GM21717 (cell line): ENCODE measurements around the gene COX14.
"Not testable (repeated sequence)": the region's sequence is repeated elsewhere in the genome, so short reads cannot be mapped to it uniquely, and the experiment has no call there.

Source experiments
- ATAC-seq: cut with Tn5 transposase; IDR thresholded peaks from one replicate; pipeline ENCODE4 v1.9.1; 2021; ENCODE audit warnings: mild to moderate bottlenecking, moderate library complexity; ENCODE audit not compliant: unreplicated experiment

Gene COX14

GRCh38 chr12:50151047-50151687 lies 39.1 kb downstream of the COX14 start:
- ATAC-seq, result no peak

- ATAC-seq, result not testable (repeated sequence)
Observed at GRCh38 chr12:50154947-50155346, 42.9 kb downstream of the COX14 start.

GRCh38 chr12:50156641-50157040 lies 44.6 kb downstream of the COX14 start:
- no peak for ATAC-seq

- ATAC-seq, result no peak
Observed at GRCh38 chr12:50157259-50157658, 45.2 kb downstream of the COX14 start.

DNA sequence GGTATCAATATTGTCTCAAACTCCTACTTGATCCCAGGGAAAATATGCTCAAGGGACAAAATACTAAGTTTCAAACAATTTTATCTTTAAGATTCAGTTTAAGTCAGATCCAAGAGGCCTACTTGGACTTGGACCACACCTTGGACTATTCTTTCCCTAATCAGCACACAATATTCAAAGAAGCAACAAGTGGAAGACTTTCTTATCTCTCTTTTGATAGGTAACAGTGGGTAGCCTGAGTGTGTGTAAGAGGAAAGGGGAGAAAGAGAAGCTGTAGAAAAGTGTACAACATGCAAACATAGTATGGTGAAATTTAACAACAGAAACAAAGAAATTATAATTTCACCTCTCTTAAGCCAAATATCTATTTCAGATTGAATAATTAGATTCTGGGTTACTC lies 48.6 kb downstream of the COX14 start:
- ATAC-seq, result no peak

DNA sequence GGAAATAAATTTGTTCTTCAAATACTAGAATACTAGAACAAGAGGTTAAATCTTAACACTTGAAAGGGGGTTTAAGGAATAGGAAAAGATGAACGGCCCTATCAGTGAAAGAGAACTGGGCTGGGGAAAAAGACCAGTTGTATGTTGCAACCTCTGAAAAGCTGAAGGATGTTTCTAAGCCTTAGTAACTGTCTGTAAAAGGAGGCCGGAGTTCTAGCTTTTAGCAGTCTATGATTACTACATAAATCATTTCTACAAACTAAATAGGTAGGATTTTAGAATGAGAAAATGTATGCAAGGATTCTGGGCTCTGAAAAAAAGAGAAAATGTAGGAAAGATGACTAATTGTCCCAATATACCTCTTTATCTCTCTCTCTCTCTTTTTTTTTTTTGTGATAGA lies 50.2 kb downstream of the COX14 start:
- no peak for ATAC-seq

DNA sequence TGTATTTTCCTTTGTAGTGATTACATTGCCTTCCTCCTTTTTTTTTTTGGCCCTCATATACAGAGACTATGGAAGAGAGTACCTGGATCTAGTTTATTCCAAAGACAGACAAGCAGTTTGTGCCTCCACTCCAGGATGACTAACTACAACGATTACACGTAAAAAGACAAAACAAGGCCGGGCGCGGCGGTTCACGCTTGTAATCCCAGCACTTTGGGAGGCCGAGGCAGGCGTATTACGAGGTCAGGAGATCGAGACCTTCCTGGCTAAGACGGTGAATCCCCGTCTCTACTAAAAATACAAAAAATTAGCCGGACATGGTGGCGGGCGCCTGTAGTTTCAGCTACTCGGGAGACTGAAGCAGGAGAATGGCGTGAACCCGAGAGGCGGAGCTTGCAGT lies 52.9 kb downstream of the COX14 start:
- no peak for ATAC-seq

GRCh38 chr12:50166799-50167048 lies 54.7 kb downstream of the COX14 start:
- ATAC-seq, result peak; percentile 38

DNA sequence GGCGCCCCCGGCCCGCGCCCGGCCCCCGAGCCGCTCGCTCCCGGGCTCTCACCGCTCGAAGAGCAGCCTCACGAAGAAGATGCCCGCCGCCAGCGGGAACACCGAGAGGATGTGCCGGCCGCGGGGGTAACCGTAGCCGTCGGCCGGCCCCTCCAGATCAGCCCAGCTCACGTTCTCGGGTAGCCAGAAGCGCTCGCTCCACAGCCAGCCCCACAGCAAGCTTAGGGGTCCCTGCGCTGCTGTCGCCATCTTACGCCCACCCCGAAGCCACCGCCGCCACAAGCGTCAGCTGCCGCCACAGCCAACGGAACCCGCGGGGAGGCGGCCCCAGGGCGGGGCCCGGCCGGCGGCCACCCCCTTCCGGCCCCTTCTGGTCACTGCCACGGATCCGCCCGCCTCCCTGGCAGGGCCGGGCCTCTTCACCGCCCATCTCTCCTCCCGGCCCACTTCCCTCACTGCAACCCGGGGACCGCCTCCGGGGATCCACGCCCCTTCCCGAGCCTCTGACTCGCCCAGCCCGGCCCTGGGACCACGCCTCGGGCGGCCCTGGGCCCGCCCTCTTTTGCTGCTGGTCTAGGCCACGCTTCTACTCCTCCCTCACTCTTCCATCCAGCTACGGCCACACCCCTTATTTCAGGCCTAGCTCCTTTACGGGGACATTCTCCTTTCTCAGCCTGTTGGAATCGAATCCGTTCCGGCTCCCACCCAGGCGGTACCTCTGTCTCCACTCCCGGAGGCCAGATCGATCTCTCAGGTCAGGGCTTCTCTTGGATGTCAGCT lies 55.2 kb downstream of the COX14 start, which contains the start of gene CERS5:
Gene CERS5, minus strand, starts transcription at position 321 of the 780 bp plus-strand sequence. Its CDS starts 72 bp downstream, at position 249.
- peak; percentile 97 for ATAC-seq
